ENCODE measurements around the gene CPED1. TPM values are rescaled to one million over a fixed set of nuclear protein-coding genes. Genes with fewer than 3 reads are reported as not detected.

CPED1 gene
- total RNA-seq, 1 donor from 2014 or later, result not detected

GRCh38 chr7:121039994-121040393, 51.5 kb downstream of the CPED1 start:
- Histone ChIP-seq H3K4me3 (no peak overlapping the region), H3F3A (ENCODE audit: low read depth) (no peaks in the 10 kb centered on the region), H3K27me3 (no peaks in the 10 kb centered on the region), H3K4me1 (no peaks in the 10 kb centered on the region), H3K9me3 (ENCODE audit: low read depth) (no peaks in the 10 kb centered on the region), H4K20me1 (ENCODE audit: low read depth) (no peaks in the 10 kb centered on the region), H3K79me2 (ENCODE audit: low read depth) (no peaks in the 10 kb centered on the region), H3K9ac (no peak overlapping the region), H3K27ac (no peak overlapping the region), H3K4me2 (no peak overlapping the region), H3K36me3 (no peaks in the 10 kb centered on the region), H2AFZ (replicated peaks) (no peak overlapping the region)
- Mint-ChIP-seq H3K4me1 (no peaks in the 10 kb centered on the region), H3K9me3 (no peaks in the 10 kb centered on the region), H3K36me3 (no peaks in the 10 kb centered on the region), H3K27ac (no peak overlapping the region), H3K4me3 (no peak overlapping the region), H3K27me3 (ENCODE audit: insufficient read depth, low read depth) (no peaks in the 10 kb centered on the region)
- DNase-seq (ENCODE audit: low spot score), result no peak
- TF ChIP-seq EZH2phosphoT487 (IDR thresholded peaks at IDR 0.05), result no peak
- TF ChIP-seq, protein P1, sequence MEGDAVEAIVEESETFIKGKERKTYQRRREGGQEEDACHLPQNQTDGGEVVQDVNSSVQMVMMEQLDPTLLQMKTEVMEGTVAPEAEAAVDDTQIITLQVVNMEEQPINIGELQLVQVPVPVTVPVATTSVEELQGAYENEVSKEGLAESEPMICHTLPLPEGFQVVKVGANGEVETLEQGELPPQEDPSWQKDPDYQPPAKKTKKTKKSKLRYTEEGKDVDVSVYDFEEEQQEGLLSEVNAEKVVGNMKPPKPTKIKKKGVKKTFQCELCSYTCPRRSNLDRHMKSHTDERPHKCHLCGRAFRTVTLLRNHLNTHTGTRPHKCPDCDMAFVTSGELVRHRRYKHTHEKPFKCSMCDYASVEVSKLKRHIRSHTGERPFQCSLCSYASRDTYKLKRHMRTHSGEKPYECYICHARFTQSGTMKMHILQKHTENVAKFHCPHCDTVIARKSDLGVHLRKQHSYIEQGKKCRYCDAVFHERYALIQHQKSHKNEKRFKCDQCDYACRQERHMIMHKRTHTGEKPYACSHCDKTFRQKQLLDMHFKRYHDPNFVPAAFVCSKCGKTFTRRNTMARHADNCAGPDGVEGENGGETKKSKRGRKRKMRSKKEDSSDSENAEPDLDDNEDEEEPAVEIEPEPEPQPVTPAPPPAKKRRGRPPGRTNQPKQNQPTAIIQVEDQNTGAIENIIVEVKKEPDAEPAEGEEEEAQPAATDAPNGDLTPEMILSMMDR (IDR thresholded peaks at IDR 0.05), result no peak

DNA sequence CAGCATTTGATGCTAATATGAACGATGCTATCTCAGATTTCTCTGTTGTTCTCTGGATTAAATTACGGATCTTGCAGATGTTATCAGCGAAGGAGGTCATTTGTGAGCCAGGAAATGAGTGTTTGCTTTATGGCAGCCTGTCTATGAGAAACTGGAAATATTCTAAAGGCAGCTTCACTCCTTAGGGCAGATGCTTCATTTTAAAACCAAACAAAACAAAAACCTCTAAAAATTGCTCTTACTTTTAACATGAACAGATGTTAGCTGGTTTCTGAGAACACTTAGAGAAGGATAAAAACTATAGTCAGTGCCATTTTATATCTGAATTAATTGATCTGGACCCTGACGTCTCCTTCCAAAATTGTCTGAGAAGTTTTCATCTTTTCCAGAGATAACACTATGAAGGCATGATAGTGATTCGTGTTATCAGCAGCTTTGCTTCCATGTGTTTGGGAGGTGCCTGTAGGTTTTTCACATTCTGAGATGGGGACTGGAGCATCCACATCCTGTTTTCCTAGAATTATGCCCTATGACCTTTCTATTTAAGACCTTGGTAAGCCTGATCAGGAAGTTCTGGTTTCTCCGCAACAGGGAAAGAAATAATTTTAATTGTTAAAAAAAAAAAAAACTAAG, 53.1 kb downstream of the CPED1 start:
- H3K36me3 ChIP-seq, result no peaks in the 10 kb centered on the region
- H3K4me1 ChIP-seq, result no peaks in the 10 kb centered on the region
- no peaks in the 10 kb centered on the region for H3K27me3 ChIP-seq
- H3K4me3 ChIP-seq, result no peak overlapping the region
- no peaks in the 10 kb centered on the region for H3K9me3 Mint-ChIP-seq
- no peaks in the 10 kb centered on the region for H3K36me3 Mint-ChIP-seq
- DNase-seq (ENCODE audit: low spot score), result no peak
- no peaks in the 10 kb centered on the region for H3K79me2 ChIP-seq (ENCODE audit: low read depth)
- TF ChIP-seq EZH2phosphoT487 (IDR thresholded peaks at IDR 0.05), result no peak
- H3K27ac Mint-ChIP-seq, result no peak overlapping the region
- H3K27me3 Mint-ChIP-seq (ENCODE audit: insufficient read depth, low read depth), result no peaks in the 10 kb centered on the region
- no peak overlapping the region for H3K9ac ChIP-seq
- H3K4me3 Mint-ChIP-seq, result no peak overlapping the region
- H3K9me3 ChIP-seq (ENCODE audit: low read depth), result no peaks in the 10 kb centered on the region
- H3K4me1 Mint-ChIP-seq, result no peaks in the 10 kb centered on the region
- H2AFZ ChIP-seq (replicated peaks), result no peak overlapping the region
- H3F3A ChIP-seq (ENCODE audit: low read depth), result no peaks in the 10 kb centered on the region
- no peak overlapping the region for H3K4me2 ChIP-seq
- H4K20me1 ChIP-seq (ENCODE audit: low read depth), result no peaks in the 10 kb centered on the region
- no peak overlapping the region for H3K27ac ChIP-seq

- DNase-seq (ENCODE audit: low spot score), result no peak
- TF ChIP-seq, protein P1 (IDR thresholded peaks at IDR 0.05), result no peak
- no peak for TF ChIP-seq EZH2 (IDR thresholded peaks at IDR 0.05)
- no peak for TF ChIP-seq EZH2phosphoT487 (IDR thresholded peaks at IDR 0.05)
- no peak overlapping the region for H3K4me3 ChIP-seq
- Mint-ChIP-seq H3K4me3 (no peak overlapping the region), H3K27me3 (ENCODE audit: insufficient read depth, low read depth) (no peaks in the 10 kb centered on the region), H3K27ac (no peak overlapping the region), H3K4me1 (no peaks in the 10 kb centered on the region), H3K9me3 (no peaks in the 10 kb centered on the region), H3K36me3 (no peaks in the 10 kb centered on the region)
- no peaks in the 10 kb centered on the region for H4K20me1 ChIP-seq (ENCODE audit: low read depth)
- no peaks in the 10 kb centered on the region for H3K27me3 ChIP-seq
- H3F3A ChIP-seq (ENCODE audit: low read depth), result no peaks in the 10 kb centered on the region
- H3K4me1 ChIP-seq, result no peaks in the 10 kb centered on the region
- no peak overlapping the region for H3K27ac ChIP-seq
- no peaks in the 10 kb centered on the region for H3K79me2 ChIP-seq (ENCODE audit: low read depth)
- no peaks in the 10 kb centered on the region for H3K36me3 ChIP-seq
- H3K9me3 ChIP-seq (ENCODE audit: low read depth), result no peaks in the 10 kb centered on the region
- no peak overlapping the region for H3K4me2 ChIP-seq
- no peak overlapping the region for H3K9ac ChIP-seq
- no peak overlapping the region for H2AFZ ChIP-seq (replicated peaks)
These were observed 53.7 kb downstream of the CPED1 start for GRCh38 chr7:121042195-121042594.

DNA sequence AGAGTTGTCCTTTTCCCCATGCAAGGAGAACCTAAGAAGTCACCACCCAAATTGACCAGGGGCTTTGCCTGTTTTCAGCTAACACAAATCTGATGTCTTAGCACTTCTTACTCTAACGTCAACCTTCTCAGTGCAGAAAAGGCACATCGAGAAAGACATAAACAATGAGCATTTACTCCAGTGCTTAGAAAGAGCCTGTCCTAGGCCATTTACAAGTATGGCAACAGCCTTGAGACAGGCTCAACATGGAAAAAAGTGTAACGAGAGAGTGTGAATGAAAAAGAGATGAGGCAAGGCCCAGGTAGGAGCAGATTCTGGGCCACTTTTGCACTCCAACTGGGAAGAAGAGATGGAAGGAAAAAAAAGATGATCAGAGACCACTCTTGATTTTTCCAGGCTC, 54.4 kb downstream of the CPED1 start:
- Histone ChIP-seq H2AFZ (replicated peaks) (no peak overlapping the region), H3K9ac (no peak overlapping the region), H3F3A (ENCODE audit: low read depth) (no peaks in the 10 kb centered on the region), H3K4me2 (no peak overlapping the region), H3K4me1 (no peaks in the 10 kb centered on the region), H3K4me3 (no peak overlapping the region), H3K79me2 (ENCODE audit: low read depth) (no peaks in the 10 kb centered on the region), H4K20me1 (ENCODE audit: low read depth) (no peaks in the 10 kb centered on the region), H3K27ac (no peak overlapping the region), H3K36me3 (no peaks in the 10 kb centered on the region), H3K9me3 (ENCODE audit: low read depth) (no peaks in the 10 kb centered on the region), H3K27me3 (no peaks in the 10 kb centered on the region)
- no peaks in the 10 kb centered on the region for H3K9me3 Mint-ChIP-seq
- TF ChIP-seq EZH2 (IDR thresholded peaks at IDR 0.05), result no peak
- TF ChIP-seq EZH2phosphoT487 (IDR thresholded peaks at IDR 0.05), result no peak
- TF ChIP-seq, protein P1 (IDR thresholded peaks at IDR 0.05), result no peak
- H3K4me3 Mint-ChIP-seq, result no peak overlapping the region
- H3K4me1 Mint-ChIP-seq, result no peaks in the 10 kb centered on the region
- no peaks in the 10 kb centered on the region for H3K27me3 Mint-ChIP-seq (ENCODE audit: insufficient read depth, low read depth)
- H3K36me3 Mint-ChIP-seq, result no peaks in the 10 kb centered on the region
- no peak overlapping the region for H3K27ac Mint-ChIP-seq
- DNase-seq (ENCODE audit: low spot score), result no peak
